SH-SY5Y (cell line): ENCODE data around the gene CACNA2D2.

Experiments used
- GATA2 ChIP-seq: IDR thresholded peaks from 2 replicates; pipeline ENCODE4 v1.6.1; 2011; ENCODE audit warnings: mild to moderate bottlenecking, low read depth, low read length
- GATA3 ChIP-seq: IDR thresholded peaks from 2 replicates; pipeline ENCODE4 v1.6.1; 2011; ENCODE audit warnings: low read depth, mild to moderate bottlenecking, low read length, moderate library complexity

Gene CACNA2D2

GRCh38 chr3:50534681-50535330, 31.4 kb upstream of the CACNA2D2 start:
- TF ChIP-seq GATA3 (no peak), GATA2 (no peak)

GRCh38 chr3:50533807-50534461, 30.5 kb upstream of the CACNA2D2 start:
- no peak for TF ChIP-seq GATA3
- no peak for TF ChIP-seq GATA2

- TF ChIP-seq GATA2 (no peak), GATA3 (no peak)
Measured at GRCh38 chr3:50533316-50533715, 29.9 kb upstream of the CACNA2D2 start.

- TF ChIP-seq GATA3 (no peak), GATA2 (no peak)
Measured at GRCh38 chr3:50532062-50532705, 28.8 kb upstream of the CACNA2D2 start.

- TF ChIP-seq GATA2 (no peak), GATA3 (no peak)
Measured at GRCh38 chr3:50531201-50531600, 27.8 kb upstream of the CACNA2D2 start.

GRCh38 chr3:50530001-50530970, 26.9 kb upstream of the CACNA2D2 start:
- TF ChIP-seq GATA3 = no peak
- TF ChIP-seq GATA2 = no peak

GRCh38 chr3:50525987-50526386, 22.6 kb upstream of the CACNA2D2 start:
- no peak for TF ChIP-seq GATA2
- no peak for TF ChIP-seq GATA3

- TF ChIP-seq GATA2 (no peak), GATA3 (no peak)
Measured at GRCh38 chr3:50525191-50525910, 21.9 kb upstream of the CACNA2D2 start.

- TF ChIP-seq GATA3 = no peak
- TF ChIP-seq GATA2 = no peak
Measured at GRCh38 chr3:50524746-50525145, 21.3 kb upstream of the CACNA2D2 start.

- TF ChIP-seq GATA2 (no peak), GATA3 (no peak)
Measured at GRCh38 chr3:50523279-50523811, 19.9 kb upstream of the CACNA2D2 start.

- TF ChIP-seq GATA2 (no peak), GATA3 (no peak)
Measured at GRCh38 chr3:50521572-50521971, 18.1 kb upstream of the CACNA2D2 start.

GRCh38 chr3:50520849-50521248, 17.4 kb upstream of the CACNA2D2 start:
- no peak for TF ChIP-seq GATA3
- TF ChIP-seq GATA2 = no peak

- TF ChIP-seq GATA2 = no peak
- TF ChIP-seq GATA3 = no peak
Measured at GRCh38 chr3:50519471-50520089, 16.1 kb upstream of the CACNA2D2 start.

GRCh38 chr3:50518436-50518835, 15.0 kb upstream of the CACNA2D2 start:
- TF ChIP-seq GATA2 (no peak), GATA3 (no peak)
